ENCODE data around the gene PDSS2.

The PDSS2 gene

DNA sequence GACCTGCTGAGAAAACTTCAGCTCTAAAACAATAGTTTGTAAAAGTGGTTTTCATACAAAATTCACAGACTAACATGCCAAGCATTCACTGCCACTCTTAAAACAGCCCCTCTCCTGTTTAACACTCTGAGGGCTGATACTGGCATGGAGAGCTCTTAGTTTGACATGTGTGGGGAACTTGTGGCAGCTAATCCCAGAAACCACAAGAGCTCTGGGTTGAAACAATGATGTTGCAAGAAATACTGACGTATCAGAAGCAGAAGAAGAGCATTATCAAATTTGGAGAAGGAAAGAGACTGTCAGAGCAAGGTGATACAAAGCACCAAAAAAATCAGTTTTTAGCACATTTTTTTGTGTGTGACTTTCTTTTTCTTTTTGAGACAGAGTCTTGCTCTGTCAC, 349.2 kb downstream of the PDSS2 start:
- H3K27me3 Mint-ChIP-seq (ENCODE audit: low read depth, poor library complexity) = no peaks in the 10 kb centered on the region
- no peak for DNase-seq
- peaks cover 37% of the 10 kb centered on the region for H3K4me1 Mint-ChIP-seq
- peaks cover 21% of the 10 kb centered on the region for H3K36me3 Mint-ChIP-seq (ENCODE audit: low read depth)
- H3K4me3 Mint-ChIP-seq = no peak overlapping the region
- H3K27ac Mint-ChIP-seq = no peak overlapping the region
- TF ChIP-seq, protein P1, sequence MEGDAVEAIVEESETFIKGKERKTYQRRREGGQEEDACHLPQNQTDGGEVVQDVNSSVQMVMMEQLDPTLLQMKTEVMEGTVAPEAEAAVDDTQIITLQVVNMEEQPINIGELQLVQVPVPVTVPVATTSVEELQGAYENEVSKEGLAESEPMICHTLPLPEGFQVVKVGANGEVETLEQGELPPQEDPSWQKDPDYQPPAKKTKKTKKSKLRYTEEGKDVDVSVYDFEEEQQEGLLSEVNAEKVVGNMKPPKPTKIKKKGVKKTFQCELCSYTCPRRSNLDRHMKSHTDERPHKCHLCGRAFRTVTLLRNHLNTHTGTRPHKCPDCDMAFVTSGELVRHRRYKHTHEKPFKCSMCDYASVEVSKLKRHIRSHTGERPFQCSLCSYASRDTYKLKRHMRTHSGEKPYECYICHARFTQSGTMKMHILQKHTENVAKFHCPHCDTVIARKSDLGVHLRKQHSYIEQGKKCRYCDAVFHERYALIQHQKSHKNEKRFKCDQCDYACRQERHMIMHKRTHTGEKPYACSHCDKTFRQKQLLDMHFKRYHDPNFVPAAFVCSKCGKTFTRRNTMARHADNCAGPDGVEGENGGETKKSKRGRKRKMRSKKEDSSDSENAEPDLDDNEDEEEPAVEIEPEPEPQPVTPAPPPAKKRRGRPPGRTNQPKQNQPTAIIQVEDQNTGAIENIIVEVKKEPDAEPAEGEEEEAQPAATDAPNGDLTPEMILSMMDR (IDR thresholded peaks at IDR 0.05) = no peak
- H3K9me3 Mint-ChIP-seq = no peaks in the 10 kb centered on the region

DNA sequence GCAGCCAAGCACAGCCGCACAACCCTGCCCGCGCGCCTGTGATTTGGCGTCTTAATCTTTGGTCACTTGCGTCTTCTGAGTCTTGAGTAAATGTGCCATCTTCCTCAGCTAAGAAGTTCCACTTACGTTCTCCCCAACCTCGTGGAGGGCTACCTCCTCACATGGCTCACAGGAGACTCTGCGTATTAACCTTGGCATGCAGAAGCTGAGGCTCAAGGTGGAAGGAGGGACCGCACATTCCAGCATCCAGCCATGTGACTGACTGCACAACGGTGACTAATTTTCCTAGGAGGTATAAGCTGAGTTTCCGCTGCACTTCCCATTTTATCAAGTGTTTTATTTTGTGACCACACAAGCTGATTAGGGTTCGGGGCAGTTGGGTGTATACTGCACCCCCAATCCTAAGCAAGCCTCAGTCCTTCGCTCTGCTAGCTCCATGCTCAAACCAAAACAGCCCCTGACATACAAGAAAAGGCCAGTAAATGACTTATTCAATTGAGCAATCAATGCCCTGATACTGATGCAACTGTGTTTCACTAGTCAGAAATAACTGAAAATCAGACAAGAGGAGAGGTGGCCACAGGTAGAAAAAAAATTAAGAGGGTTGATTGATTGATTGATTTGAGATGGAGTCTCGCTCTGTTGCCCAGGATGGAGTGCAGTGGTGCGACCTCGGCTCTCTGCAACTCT, 351.0 kb downstream of the PDSS2 start:
- DNase-seq = no peak
- peak overlapping the region; percentile 64 for H3K27ac Mint-ChIP-seq

DNA sequence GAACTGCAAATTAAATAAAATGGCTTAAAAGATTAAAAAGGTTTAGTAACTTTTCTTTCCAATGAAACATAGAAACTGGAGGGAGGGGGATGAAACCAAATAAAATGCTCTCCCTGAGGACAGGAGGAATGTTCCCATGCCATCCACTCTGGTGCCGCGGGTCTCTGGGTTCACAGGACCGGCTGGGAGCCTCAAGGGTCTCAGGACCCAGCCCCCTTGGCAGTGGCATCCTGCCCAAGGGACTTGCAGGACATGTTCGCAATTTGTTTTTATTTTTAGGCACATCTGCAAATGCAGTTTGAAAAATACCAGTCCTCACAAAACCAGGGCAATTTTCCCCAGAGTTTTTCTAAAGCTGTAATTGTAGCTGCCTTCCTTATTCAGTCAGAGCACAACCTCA, 351.6 kb downstream of the PDSS2 start:
- Mint-ChIP-seq H3K36me3 (ENCODE audit: low read depth) (peaks cover 21% of the 10 kb centered on the region), H3K27ac (peak overlapping the region; percentile 64), H3K9me3 (no peaks in the 10 kb centered on the region), H3K27me3 (ENCODE audit: low read depth, poor library complexity) (no peaks in the 10 kb centered on the region), H3K4me1 (peaks cover 33% of the 10 kb centered on the region), H3K4me3 (no peak overlapping the region)
- TF ChIP-seq, protein P1 (IDR thresholded peaks at IDR 0.05) = no peak
- no peak for DNase-seq

More for the DNA sequence above, 351.0 kb downstream of the PDSS2 start:
- H3K4me3 Mint-ChIP-seq = no peak overlapping the region
- no peaks in the 10 kb centered on the region for H3K9me3 Mint-ChIP-seq
- H3K4me1 Mint-ChIP-seq = peaks cover 33% of the 10 kb centered on the region
- no peaks in the 10 kb centered on the region for H3K27me3 Mint-ChIP-seq (ENCODE audit: low read depth, poor library complexity)
- H3K36me3 Mint-ChIP-seq (ENCODE audit: low read depth) = peaks cover 21% of the 10 kb centered on the region
- TF ChIP-seq, protein P1 (IDR thresholded peaks at IDR 0.05) = no peak

DNA sequence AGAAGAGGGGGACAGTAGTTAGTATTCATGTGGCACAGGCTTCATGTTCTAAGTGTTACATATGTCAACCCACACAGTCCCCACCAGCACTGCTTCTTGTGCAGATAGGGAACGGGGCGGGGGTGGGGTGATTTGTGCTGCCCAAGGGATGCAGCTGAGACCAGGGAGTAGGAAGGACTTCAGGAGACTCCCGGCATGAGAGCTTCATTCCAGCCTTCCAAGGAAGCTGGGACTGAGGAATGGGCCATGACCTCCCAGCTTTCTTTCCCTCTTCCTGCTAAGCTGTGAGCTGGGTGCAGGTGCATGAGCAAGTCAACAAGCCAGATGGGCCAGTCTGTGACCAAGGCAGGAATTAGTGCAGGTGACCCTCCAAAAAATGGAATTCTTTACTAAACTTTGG, 353.2 kb downstream of the PDSS2 start:
- H3K27me3 Mint-ChIP-seq (ENCODE audit: low read depth, poor library complexity) = no peaks in the 10 kb centered on the region
- TF ChIP-seq, protein P1 (IDR thresholded peaks at IDR 0.05) = no peak
- H3K4me3 Mint-ChIP-seq = no peak overlapping the region
- no peak for DNase-seq
- H3K36me3 Mint-ChIP-seq (ENCODE audit: low read depth) = peaks cover 10% of the 10 kb centered on the region
- H3K9me3 Mint-ChIP-seq = no peaks in the 10 kb centered on the region
- peaks cover 50% of the 10 kb centered on the region for H3K4me1 Mint-ChIP-seq
- peak overlapping the region; percentile 51 for H3K27ac Mint-ChIP-seq

DNA sequence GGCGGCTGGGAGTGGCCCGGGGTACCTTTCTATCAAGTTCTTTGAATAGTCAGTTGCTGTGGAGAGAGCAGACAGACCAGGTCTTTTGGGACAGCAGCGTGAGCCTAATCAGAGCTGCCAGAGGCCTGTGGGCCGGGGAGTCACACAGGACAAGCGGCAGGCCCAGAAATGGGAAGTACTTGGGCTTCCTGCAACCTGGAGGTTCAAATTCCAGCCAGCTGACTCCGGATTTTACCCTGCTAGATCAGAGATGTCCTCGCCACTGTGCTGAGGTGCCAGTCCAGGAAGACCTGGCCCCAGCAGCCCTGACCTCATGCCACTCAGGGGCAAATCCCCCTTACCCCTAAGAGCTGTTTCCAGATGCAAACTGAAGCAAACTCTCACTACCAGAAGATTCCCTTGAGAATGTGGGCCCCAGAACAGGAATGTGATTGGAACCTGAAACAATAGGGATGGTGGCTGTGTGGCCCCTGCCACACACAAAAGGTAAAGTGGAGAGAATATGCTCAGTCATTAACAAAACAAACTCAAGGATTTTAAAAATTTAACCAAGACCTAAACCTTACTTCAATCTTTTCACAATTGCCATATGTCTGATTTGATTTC, 353.8 kb downstream of the PDSS2 start:
- Mint-ChIP-seq H3K27me3 (ENCODE audit: low read depth, poor library complexity) (no peaks in the 10 kb centered on the region), H3K27ac (peak overlapping the region; percentile 59), H3K4me1 (peaks cover 54% of the 10 kb centered on the region), H3K36me3 (ENCODE audit: low read depth) (peaks cover 9% of the 10 kb centered on the region), H3K9me3 (no peaks in the 10 kb centered on the region), H3K4me3 (no peak overlapping the region)
- TF ChIP-seq, protein P1 (IDR thresholded peaks at IDR 0.05) = no peak
- DNase-seq = no peak

DNA sequence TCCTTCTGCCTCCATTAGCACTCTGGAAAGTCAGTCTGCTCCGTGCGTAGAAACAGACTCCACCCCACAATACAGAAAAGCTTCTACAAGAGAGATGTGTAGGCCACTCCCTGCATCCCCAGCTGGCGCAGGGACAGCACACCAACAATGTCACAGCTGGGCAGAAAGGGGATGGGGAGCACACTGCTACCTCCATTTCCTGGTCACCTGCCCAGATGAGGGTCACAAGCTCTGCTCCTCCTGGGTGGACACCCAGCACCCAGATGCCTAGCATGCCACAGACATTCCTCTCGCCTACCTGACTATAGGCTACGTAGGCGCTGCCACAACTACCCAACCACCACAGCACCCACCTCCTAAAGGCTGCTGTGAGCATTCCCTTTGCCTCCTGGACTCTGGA, 356.3 kb downstream of the PDSS2 start:
- H3K36me3 Mint-ChIP-seq (ENCODE audit: low read depth) = peaks cover 15% of the 10 kb centered on the region
- H3K4me1 Mint-ChIP-seq = peaks cover 55% of the 10 kb centered on the region
- no peak overlapping the region for H3K4me3 Mint-ChIP-seq
- no peak for DNase-seq
- peak overlapping the region; percentile 89 for H3K27ac Mint-ChIP-seq
- no peaks in the 10 kb centered on the region for H3K9me3 Mint-ChIP-seq
- H3K27me3 Mint-ChIP-seq (ENCODE audit: low read depth, poor library complexity) = no peaks in the 10 kb centered on the region
- TF ChIP-seq, protein P1 (IDR thresholded peaks at IDR 0.05) = no peak
